Memory B cell (primary cell): ENCODE measurements around the gene CFAP77.

Source experiments
- ATAC-seq: fragments of 150-1000 bp; cut with Tn5 transposase; 2 replicates; pipeline ENCODE4 v1.10.0; 2021; ENCODE audit warnings: low read depth, mild to moderate bottlenecking, moderate library complexity
- DNase-seq, 2 donors: peaks; one replicate each; pipeline ENCODE4 v3.0.0; 2022; ENCODE audit warnings: low spot score in 2 of 2
- H3K27ac Mint-ChIP-seq: one replicate; pipeline ENCODE4 v1.8.0; 2022; ENCODE audit warnings: mild to moderate bottlenecking, moderate library complexity, mixed read lengths
- H3K27me3 Mint-ChIP-seq: one replicate; pipeline ENCODE4 v1.8.0; 2022; ENCODE audit warnings: mixed read lengths
- H3K36me3 Mint-ChIP-seq: one replicate; pipeline ENCODE4 v1.8.0; 2022; ENCODE audit warnings: mild to moderate bottlenecking, mixed read lengths
- H3K4me1 Mint-ChIP-seq: one replicate; pipeline ENCODE4 v1.8.0; 2022; ENCODE audit warnings: mixed read lengths
- H3K4me3 Mint-ChIP-seq: one replicate; pipeline ENCODE4 v1.8.0; 2022; ENCODE audit warnings: mild to moderate bottlenecking, moderate library complexity, mixed read lengths
- H3K9me3 Mint-ChIP-seq: one replicate; pipeline ENCODE4 v1.8.0; 2022; ENCODE audit warnings: mixed read lengths

CFAP77 gene

DNA sequence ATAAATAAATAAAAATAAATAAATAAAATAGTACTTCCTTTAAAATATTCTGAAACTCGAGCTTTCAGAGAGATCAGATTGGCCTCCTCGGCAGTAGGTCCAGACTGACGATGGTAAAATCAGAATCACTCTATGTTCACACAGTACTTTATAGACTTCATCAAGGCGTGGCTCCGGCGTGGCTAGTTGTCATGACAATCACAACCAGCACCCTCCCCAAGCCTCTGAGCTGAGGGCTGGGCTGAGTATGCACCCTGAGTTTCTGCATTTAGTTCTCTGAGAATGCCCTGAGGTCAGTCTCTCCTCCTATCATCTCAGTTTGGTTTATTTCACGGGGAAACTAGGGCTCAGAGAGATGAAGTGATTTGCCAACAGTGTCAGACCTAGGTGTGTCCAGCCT, 129.1 kb downstream of the CFAP77 start:
- Mint-ChIP-seq H3K27ac (no peak overlapping the region), H3K27me3 (peaks cover 6% of the 10 kb centered on the region), H3K9me3 (peaks cover 4% of the 10 kb centered on the region), H3K4me1 (no peaks in the 10 kb centered on the region), H3K36me3 (no peaks in the 10 kb centered on the region), H3K4me3 (no peak overlapping the region)
- no peak for DNase-seq
- no peak for ATAC-seq

DNA sequence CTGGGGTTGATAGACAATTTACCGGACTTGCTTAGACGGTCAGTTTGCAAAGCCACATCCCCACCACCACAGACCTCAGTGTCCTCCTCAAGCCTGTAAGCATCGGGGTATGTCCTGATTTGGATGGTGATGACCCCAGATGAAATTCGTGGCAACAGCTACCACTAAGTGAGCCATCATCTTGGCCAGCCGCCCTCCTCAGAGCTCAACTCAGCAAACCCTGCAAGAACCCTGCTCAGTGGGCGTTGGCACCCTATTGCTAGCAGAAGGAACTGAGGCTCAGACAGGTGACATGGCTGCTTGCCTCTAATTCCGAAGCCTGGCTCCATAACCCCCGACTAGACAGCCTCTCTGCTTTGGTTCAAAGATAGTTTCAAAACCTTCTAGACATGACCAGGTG, 131.0 kb downstream of the CFAP77 start:
- no peak for ATAC-seq
- peaks cover 6% of the 10 kb centered on the region for H3K27me3 Mint-ChIP-seq
- H3K4me3 Mint-ChIP-seq: no peak overlapping the region
- DNase-seq: no peak
- H3K4me1 Mint-ChIP-seq: no peaks in the 10 kb centered on the region
- H3K36me3 Mint-ChIP-seq: no peaks in the 10 kb centered on the region
- no peak overlapping the region for H3K27ac Mint-ChIP-seq
- peaks cover 2% of the 10 kb centered on the region for H3K9me3 Mint-ChIP-seq

DNA sequence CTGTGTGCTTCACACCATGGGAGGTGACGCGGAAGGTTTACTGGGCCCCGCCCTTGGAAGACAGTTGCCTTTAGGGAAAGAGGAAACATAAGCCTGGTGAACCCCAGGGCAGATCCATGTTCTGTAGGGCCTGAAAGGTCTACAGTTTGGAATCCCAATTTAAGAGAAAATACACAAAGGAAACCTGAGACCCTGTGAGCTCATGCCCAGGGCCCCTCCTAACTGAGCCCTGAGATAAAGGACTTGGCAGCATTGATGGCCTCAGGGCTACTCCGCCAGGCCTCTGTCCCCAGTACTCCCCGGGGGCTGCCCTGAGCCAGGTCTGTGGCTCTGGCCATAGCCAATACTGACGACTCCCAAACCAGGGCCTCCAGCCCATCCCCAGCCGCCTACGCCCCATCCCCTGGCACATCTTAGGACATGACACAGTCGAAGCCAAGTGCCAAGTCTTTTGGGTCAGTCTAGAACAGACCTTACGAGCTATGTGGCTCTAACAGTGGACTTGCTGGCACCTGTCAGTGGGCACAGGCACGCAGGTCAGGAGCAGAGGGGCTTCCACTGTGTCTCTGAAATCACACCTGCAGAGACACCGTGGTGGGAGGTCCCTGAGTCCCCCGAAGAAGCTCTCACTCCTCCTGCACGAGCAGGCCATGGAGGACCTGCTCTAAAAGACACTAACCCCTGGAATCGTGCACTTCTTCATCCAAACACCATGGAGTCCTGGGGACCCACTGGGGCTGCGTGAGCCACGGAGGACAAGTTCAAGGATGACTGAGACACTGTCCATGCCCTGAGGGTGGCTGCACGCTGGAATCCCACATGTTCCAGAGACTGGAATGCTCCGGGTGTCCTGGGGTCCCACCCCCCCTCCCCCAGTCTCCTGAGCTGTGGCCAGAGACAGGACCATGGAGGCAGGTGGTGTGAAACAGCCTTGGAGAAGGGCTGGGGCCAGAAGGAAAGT, 132.1 kb downstream of the CFAP77 start:
- Mint-ChIP-seq H3K27ac (no peak overlapping the region), H3K27me3 (peaks cover 3% of the 10 kb centered on the region), H3K9me3 (no peaks in the 10 kb centered on the region), H3K4me1 (no peaks in the 10 kb centered on the region), H3K36me3 (no peaks in the 10 kb centered on the region), H3K4me3 (no peak overlapping the region)
- ATAC-seq: no peak
- no peak for DNase-seq

DNA sequence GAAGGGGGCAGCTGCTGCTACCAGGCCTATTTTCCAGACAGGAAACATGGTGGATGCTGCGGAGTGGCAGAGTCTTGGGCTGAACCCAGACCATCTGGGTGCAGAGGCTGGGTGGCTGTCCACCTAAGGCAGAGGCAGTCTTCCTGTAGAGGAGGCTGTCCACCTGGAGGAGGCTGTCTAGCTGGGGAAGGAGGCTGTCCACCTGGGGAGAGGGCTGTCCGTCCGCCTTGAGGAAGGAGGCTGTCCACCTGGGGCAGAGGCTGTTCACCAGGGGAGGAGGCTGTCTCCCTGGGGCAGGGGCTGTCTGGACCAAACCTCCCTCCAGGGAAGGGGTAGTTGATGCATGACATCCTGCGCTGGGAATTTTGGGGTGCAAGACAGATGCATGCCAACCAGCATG, 133.2 kb downstream of the CFAP77 start:
- no peaks in the 10 kb centered on the region for H3K4me1 Mint-ChIP-seq
- H3K27me3 Mint-ChIP-seq: peaks cover 9% of the 10 kb centered on the region
- no peaks in the 10 kb centered on the region for H3K36me3 Mint-ChIP-seq
- no peak for ATAC-seq
- DNase-seq: no peak
- no peak overlapping the region for H3K4me3 Mint-ChIP-seq
- no peaks in the 10 kb centered on the region for H3K9me3 Mint-ChIP-seq
- H3K27ac Mint-ChIP-seq: no peak overlapping the region

DNA sequence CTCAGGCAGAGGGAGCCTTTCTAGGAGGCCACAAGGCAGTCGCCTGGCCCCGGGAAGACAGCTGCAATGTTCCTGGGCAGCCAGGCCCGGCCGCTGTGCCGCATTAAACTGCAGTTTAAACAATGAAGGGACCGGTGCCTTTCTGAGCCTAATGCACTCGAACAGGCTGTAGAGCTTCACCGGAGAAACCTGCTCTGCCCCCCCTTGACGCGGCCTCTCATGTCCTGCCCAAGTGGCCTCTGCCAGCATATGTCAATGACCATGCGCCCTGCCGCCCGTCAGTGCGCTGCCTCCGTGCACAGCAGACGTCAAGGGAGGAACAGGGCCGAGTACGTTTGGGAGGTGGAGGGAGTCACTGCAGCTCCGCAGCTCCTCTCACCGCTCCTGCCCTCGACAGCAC, 133.9 kb downstream of the CFAP77 start:
- Mint-ChIP-seq H3K27ac (no peak overlapping the region), H3K36me3 (no peaks in the 10 kb centered on the region), H3K4me1 (no peaks in the 10 kb centered on the region), H3K27me3 (peaks cover 9% of the 10 kb centered on the region), H3K4me3 (no peak overlapping the region), H3K9me3 (no peaks in the 10 kb centered on the region)
- ATAC-seq: no peak
- no peak for DNase-seq

DNA sequence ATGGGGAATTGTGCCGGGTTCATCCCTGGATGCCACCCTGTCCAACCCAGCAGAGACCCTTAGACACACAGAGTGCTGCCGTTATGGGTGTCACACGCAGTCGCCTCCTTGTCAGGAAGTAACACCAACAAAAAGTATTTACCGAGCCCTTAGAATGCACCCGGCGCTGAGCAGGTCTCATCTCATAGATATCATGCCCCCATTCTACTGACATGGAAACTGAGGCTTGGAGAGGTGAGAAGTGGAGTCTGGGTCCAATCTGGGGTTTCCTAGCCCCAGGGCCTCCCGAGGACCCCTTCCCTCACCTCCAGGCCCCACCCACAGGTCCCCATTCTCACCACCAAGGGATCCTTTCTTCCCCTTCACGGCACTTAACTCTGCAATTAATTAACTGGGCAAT, 135.6 kb downstream of the CFAP77 start:
- no peak for ATAC-seq
- no peaks in the 10 kb centered on the region for H3K9me3 Mint-ChIP-seq
- no peak for DNase-seq
- H3K4me3 Mint-ChIP-seq: no peak overlapping the region
- peaks cover 9% of the 10 kb centered on the region for H3K27me3 Mint-ChIP-seq
- H3K36me3 Mint-ChIP-seq: no peaks in the 10 kb centered on the region
- H3K4me1 Mint-ChIP-seq: no peaks in the 10 kb centered on the region
- H3K27ac Mint-ChIP-seq: no peak overlapping the region

DNA sequence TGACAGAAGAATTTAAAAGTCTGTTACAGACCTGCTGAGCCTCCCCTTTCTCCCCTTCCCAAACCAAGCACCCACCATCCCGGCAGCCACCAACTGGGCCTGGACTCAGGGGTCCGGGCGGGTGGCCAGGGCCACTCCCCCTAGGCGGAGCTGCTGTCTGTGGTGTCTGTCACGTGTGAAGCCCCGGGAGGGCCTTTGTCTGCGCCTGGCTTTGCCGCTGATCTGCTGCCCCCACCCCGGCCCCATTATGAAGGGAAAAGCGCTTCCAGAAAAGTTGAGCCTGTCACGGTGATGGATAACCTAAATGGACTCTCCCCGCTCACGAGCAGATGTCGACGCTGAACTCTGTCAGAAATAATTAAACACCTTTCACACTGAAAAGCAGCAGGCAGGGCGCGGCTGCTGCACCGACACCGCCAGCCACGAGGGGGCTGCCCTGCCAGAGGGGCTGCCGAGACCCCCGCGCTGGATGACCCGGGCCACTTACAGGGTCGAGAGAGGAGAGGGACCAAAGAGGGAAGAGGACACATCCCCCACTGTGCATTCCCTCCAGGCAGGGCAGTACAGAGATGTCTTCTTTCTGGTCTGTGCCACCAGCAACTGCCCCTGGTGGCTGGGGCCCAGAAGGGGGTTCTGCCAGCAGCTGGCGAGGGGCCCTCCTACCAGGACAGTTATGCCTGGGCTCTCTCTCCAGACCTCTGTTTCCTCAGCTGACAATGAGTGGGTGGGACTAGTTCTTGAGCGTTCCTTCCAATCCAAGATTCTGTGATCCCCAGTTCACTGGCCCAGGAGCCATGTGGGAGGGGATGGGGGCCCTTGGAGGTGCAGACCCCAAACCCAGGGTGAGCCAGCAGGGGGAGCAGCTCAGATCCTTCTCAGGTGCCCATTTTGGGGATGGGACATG, 136.4 kb downstream of the CFAP77 start:
- Mint-ChIP-seq H3K4me1 (no peaks in the 10 kb centered on the region), H3K27ac (no peak overlapping the region), H3K4me3 (no peak overlapping the region), H3K9me3 (no peaks in the 10 kb centered on the region), H3K27me3 (peaks cover 9% of the 10 kb centered on the region), H3K36me3 (no peaks in the 10 kb centered on the region)
- no peak for DNase-seq
- ATAC-seq: no peak

DNA sequence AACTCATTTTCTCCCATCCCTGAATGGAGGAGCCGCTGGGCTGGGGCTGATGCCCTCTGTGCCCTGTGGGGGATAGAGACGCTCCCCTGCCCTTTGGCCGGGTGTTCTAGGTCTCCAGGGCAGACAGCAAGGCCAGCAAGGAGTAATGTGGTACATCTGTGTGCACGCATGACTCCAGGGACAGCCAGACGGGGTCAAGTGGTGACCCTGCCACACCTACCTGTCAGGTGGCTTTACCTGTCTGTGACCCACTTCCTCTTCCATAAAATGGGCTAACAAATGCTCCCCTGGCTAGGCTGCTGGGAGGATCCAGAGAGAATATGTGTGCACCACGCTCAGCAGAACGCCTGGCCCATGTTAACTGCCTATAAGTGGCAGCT, 137.0 kb downstream of the CFAP77 start:
- H3K36me3 Mint-ChIP-seq: peaks cover 2% of the 10 kb centered on the region
- H3K4me1 Mint-ChIP-seq: no peaks in the 10 kb centered on the region
- peaks cover 11% of the 10 kb centered on the region for H3K27me3 Mint-ChIP-seq
- no peak overlapping the region for H3K27ac Mint-ChIP-seq
- ATAC-seq: no peak
- H3K4me3 Mint-ChIP-seq: no peak overlapping the region
- H3K9me3 Mint-ChIP-seq: no peaks in the 10 kb centered on the region
- DNase-seq: no peak

DNA sequence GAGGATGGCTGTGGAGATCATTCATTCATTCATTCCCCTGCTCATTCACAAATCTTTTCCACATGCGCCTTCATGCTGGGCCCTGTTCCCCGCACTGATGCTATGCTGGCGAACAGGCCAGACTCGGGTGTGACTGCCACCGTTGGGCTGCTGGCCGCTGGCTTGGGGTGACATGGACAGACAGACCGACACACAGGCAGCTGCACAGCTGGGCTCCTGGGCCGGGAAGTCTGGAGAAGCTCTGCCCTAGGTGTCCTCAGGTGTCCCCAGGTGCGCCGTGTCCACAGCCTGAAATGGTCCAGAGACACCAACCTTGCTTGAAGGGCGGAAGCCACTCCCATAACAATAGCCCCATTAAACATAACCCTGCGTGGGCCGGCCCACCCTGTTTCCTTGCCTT, 137.4 kb downstream of the CFAP77 start:
- no peak for ATAC-seq
- H3K27ac Mint-ChIP-seq: no peak overlapping the region
- H3K36me3 Mint-ChIP-seq: peaks cover 2% of the 10 kb centered on the region
- H3K4me3 Mint-ChIP-seq: no peak overlapping the region
- no peaks in the 10 kb centered on the region for H3K4me1 Mint-ChIP-seq
- DNase-seq: no peak
- H3K9me3 Mint-ChIP-seq: no peaks in the 10 kb centered on the region
- H3K27me3 Mint-ChIP-seq: peaks cover 11% of the 10 kb centered on the region

DNA sequence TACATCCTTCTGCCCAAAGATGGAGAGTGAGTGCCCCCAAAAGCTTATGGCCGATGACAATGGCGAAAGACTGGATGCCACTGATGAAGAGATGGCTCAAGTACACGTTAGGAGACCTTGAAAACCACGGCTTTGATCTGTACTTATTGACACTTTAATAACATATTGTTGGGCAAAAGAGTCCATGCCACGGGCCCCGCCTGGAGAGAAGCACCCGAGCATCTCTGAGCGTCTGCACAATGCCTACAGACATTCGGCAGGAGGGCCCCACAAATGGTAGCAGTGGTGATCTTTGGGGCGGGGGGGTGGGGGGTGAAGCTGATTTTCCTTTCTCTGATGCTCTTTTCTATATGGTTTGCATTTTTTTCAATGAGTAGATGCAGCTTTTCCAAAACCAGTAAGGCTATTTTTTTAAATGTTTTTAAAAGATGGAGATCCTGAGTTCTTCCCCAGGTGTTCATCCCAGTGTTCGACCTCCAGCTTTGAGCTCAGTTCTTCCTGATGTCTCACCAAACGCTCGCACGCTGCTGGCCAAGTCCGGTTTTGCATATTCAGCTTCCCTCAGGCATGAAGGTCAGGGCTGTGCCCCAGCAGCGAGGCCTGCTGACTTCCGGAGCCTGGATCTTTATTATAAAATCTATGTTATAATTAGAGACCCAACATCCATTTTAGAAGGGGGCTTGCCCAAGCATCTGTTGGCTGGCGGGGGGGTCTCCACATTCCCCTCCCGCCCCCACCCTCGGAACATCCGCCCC, 138.1 kb downstream of the CFAP77 start:
- no peaks in the 10 kb centered on the region for H3K4me1 Mint-ChIP-seq
- H3K9me3 Mint-ChIP-seq: no peaks in the 10 kb centered on the region
- DNase-seq: no peak
- H3K36me3 Mint-ChIP-seq: peaks cover 2% of the 10 kb centered on the region
- peaks cover 11% of the 10 kb centered on the region for H3K27me3 Mint-ChIP-seq
- no peak overlapping the region for H3K27ac Mint-ChIP-seq
- no peak overlapping the region for H3K4me3 Mint-ChIP-seq
- no peak for ATAC-seq

DNA sequence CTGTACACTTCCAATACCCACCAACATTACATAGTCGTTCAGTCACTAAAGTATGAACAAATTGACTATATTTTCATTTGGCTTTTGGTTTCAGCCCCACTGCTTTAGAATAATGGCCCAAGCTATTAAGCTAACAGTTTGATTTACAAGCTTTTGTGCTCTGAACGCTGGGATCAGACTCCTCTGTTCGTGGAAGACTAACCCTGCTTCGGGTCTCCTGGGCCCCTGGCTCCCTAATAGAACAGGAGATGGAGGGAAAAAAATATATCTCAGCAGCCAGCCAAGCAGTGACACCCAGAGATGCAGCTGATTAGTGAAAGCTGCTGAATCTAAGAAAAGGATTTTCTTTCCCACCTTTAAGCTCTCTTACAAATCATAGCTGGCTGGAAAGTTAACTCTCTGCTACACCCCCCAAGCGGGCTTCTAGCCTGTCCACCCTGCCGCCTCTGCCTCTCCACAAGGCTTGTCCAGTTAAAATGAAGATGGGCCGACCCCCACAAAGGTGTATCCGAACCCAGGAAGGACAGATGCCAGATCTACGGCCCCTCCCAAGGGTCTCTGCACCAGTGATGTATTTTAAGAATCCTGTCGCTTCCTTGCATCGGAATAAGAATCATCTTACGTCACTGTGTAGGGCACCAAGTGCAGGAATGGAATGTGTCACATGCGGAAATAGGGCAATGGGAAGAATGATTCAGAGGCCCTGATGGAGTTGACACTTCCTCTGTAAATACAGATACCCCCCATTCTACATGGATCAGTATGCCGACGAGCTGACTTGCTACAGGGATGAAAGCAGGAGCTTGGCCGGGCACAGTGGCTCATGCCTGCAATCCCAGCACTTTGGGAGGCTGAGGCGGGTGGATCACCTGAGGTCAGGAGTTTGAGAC, 139.0 kb downstream of the CFAP77 start:
- Mint-ChIP-seq H3K27me3 (peaks cover 10% of the 10 kb centered on the region), H3K36me3 (peaks cover 4% of the 10 kb centered on the region), H3K4me1 (no peaks in the 10 kb centered on the region), H3K27ac (no peak overlapping the region), H3K9me3 (no peaks in the 10 kb centered on the region), H3K4me3 (no peak overlapping the region)
- no peak for ATAC-seq
- DNase-seq: no peak

DNA sequence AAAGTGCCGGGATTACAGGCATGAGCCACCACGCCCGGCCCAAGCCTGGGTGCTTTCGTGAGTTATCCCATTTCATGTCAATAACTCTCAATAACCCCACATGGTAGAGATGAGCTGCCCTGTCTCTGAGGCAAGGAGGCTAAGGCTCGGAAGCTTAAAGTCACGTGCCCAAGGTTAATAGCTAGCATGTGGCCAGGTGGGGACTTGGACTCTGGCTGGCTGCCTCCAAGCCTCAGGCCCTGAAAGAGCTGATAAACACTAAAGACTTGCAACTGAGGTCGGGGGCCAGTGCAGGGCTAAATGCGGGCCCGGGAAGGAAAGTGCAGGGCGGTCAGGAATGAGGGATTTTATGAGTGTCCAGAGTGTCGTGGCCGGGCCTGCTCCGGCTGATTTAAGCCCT, 141.5 kb downstream of the CFAP77 start:
- ATAC-seq (no peak), DNase-seq (no peak)
- Mint-ChIP-seq H3K36me3 (peaks cover 4% of the 10 kb centered on the region), H3K4me1 (no peaks in the 10 kb centered on the region), H3K27ac (no peak overlapping the region), H3K27me3 (peaks cover 14% of the 10 kb centered on the region), H3K4me3 (no peak overlapping the region), H3K9me3 (no peaks in the 10 kb centered on the region)

DNA sequence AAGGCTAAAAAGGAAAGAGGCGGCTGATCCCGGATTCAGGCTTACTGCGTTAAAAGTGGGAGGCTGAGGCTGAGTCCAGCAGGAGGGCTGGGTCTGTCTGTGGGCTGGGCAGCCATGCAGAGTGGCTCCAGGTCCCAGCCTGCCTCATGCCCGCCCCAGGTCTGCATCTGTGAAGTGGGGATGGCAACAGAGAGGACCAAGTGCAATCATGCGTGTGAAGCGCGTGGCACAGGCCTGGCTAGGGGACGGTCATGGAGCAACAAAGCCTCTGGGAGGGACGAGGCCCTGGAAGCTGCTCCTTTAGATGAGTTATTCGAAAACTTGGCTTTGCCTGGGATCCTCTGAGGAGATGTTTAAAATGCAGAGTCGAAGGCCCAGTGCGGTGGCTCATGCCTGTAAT, 142.0 kb downstream of the CFAP77 start:
- H3K9me3 Mint-ChIP-seq: no peaks in the 10 kb centered on the region
- H3K36me3 Mint-ChIP-seq: peaks cover 4% of the 10 kb centered on the region
- ATAC-seq: no peak
- no peaks in the 10 kb centered on the region for H3K4me1 Mint-ChIP-seq
- peaks cover 14% of the 10 kb centered on the region for H3K27me3 Mint-ChIP-seq
- no peak overlapping the region for H3K4me3 Mint-ChIP-seq
- H3K27ac Mint-ChIP-seq: no peak overlapping the region
- DNase-seq: no peak
